ENCODE results near the gene CXXC5.
"Not testable (repeated sequence)": the region's sequence is repeated elsewhere in the genome, so short reads cannot be mapped to it uniquely, and the experiment has no call there.

The CXXC5 gene

GRCh38 chr5:139713898-139714297, 65.7 kb downstream of the CXXC5 start:
- DNase-seq = not testable (repeated sequence)

GRCh38 chr5:139717221-139717620, 69.1 kb downstream of the CXXC5 start:
- no peak for DNase-seq

- not testable (repeated sequence) for DNase-seq
These were observed 70.3 kb downstream of the CXXC5 start for GRCh38 chr5:139718403-139718802.

- DNase-seq = not testable (repeated sequence)
These were observed 71.8 kb downstream of the CXXC5 start for GRCh38 chr5:139719970-139720369.

GRCh38 chr5:139723986-139724587, 75.9 kb downstream of the CXXC5 start:
- DNase-seq = no peak

- no peak for DNase-seq
These were observed 77.1 kb downstream of the CXXC5 start for GRCh38 chr5:139725073-139725830.

- DNase-seq = no peak
These were observed 78.1 kb downstream of the CXXC5 start for GRCh38 chr5:139726248-139726647.

- DNase-seq = not testable (repeated sequence)
These were observed 79.5 kb downstream of the CXXC5 start for GRCh38 chr5:139727615-139728014.

GRCh38 chr5:139731281-139731680, 83.1 kb downstream of the CXXC5 start:
- no peak for DNase-seq

- DNase-seq = no peak
These were observed 83.9 kb downstream of the CXXC5 start for GRCh38 chr5:139732019-139732418.

GRCh38 chr5:139733010-139733688, 85.0 kb downstream of the CXXC5 start:
- DNase-seq = no peak

Data from NCI-H2081 (cell line).